ENCODE data around the gene ADAM10.

DNA sequence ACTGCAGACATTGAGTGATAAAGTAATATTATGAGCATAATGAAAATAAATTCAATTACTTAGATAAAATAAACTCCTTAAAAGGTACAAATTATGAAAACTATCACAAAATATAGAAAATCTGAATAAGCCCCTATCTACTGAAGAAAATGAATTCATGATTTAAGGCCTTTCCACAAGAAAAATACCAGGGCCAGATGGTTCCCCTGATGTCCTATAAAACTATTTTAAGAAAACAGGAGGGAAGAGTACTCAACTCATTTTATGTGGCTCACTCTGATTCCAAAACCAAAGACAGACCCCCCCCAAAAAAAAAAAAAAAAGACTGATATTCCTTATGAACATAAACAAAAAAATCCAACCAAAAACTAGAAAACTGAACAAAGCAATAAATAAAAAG is 59.9 kb downstream of the ADAM10 start:
- TF ChIP-seq POLR2A (IDR thresholded peaks at IDR 0.05; ENCODE audit: low read depth, low read length): no peak
- TF ChIP-seq TAF1 (IDR thresholded peaks at IDR 0.05; ENCODE audit: borderline replicate concordance, low read depth, low read length): no peak

Data from GM12892 (cell line).